GM10847 (cell line): ENCODE results near the gene ARHGAP29.

Source experiments
- POLR2A ChIP-seq: IDR thresholded peaks from 2 replicates; pipeline ENCODE4 v1.6.1; 2011; ENCODE audit not compliant: insufficient read length; ENCODE audit errors: extremely low read depth

ARHGAP29 gene

DNA sequence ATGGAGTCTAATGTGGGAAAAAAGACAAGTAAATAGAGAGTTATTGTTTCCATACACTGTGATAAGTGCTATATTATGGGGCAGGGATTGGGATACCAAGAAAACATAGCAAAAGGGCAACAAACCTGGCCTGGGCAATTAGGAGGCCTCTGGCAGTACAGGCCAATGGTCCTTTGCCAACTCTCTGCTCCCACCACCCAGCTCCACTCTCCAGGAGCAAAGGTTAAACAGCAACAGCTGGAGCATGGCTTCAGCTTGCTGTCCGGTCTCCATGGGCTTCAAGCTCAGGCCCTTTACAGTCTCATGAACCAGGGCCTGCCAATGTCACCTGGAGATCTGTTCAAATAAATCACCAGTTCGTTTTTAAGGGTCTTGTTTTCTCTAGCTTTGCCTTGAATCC, 37.2 kb upstream of the ARHGAP29 start:
- TF ChIP-seq POLR2A: no peak

DNA sequence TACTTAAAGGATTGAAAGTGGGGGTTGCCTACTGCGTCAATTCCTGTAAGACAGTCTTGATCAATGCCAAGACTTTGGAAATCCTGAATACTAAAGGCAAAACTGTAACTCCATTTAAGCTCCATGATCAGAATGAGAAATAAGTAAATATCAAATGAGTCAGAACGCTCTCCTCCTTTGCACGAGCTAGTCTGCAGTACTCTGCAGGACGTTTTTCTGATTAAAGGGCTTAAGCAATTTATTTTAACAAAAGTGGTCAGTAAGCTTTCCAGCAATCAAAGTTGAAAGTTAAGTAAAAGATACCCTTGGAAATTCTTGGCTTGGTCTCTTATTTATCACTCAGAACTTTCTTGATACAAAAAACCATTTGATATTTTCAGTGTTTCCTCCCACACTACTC, 35.7 kb upstream of the ARHGAP29 start:
- no peak for TF ChIP-seq POLR2A

DNA sequence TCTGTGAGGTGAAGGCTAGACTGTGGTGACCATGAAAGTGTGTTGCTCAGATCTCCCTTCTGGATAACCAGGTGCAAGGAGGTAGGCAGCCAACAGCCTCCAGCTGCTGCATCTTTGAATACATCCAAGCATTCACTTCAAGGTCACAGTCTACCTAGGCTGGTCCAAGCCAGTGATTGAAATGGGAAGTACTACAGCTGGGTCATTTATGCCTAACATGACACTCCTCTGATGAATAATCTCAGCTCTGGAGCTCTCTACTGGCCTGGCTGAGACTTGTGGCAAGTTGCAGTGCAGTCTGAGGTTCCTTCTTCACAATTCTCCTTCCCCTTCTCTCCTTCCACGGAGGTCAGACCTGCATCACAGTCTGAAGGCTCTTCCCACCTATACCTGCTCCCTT, 35.0 kb upstream of the ARHGAP29 start:
- TF ChIP-seq POLR2A: no peak

DNA sequence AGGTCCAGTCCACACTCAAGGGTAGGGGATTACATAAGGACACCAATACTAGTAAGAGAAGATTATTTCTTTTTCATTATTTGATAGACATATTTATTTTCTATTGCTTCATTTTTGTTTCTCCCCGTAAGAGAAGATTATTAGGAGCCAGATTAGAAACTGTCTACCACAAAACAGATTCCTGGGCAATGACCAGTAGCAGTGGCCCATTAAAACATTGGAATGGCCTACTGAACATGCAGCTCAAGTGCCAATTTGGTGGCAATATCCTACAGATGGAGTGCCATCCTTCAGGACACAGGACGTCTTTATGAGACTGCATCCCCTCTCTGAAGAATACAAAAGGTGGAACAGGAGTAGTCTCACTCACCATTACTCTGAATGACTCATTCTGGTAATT, 34.0 kb upstream of the ARHGAP29 start:
- TF ChIP-seq POLR2A: no peak

DNA sequence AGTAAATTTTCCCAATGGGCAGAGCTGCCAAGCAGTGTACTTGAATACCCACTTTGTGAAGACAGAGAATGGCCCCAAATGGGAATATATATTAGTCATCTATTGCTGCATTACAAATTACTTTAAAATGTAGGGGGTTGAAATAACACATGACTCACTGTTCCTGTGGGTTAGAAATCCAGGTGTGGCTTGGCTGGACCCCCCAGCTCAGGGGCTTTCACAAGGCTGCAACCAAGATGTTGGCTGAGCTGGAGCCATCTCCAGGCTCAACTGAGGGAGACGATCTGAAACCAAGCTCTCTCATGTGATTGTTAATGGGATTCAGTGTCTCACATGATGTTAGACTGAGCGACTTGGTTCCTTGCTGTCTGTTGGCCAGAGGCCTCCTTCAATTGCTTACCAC, 33.4 kb upstream of the ARHGAP29 start:
- TF ChIP-seq POLR2A: no peak

DNA sequence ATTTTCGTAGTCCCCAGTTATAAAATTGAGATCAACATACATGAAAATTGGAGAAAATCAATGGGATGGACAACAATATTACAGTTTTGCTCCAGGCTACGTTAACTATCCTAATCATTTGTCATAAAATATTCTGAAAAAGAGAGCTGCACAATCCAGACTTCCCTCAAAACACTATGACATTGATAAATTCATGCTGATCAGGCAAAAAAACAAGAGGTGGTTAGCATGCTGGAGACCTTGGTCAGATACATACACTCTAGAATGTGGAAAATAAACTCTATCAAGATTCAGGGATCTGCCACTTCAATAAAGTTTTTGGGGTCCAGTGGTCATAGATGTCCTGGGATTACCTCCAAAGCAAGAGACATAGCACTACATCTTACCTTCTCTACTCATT, 32.5 kb upstream of the ARHGAP29 start:
- TF ChIP-seq POLR2A: no peak

DNA sequence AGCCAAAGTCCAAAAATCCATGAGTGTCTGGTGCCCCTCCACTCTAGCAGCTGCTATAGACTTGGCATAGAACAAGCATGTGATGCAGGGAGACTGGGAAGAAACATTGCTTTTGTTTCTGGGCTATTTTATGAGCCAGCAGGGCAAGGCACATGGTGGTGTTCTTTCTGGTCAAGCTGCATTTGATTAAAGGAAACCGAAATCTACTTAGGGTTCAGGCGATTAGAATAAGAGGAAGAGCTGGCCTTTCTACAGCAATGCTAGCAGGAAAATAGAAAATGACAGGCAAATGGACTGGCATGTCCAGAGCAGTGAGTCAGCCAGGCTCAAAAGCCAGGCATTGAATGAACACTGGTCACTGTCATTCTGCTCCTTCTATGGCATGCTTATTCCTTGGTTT, 28.5 kb upstream of the ARHGAP29 start:
- no peak for TF ChIP-seq POLR2A

DNA sequence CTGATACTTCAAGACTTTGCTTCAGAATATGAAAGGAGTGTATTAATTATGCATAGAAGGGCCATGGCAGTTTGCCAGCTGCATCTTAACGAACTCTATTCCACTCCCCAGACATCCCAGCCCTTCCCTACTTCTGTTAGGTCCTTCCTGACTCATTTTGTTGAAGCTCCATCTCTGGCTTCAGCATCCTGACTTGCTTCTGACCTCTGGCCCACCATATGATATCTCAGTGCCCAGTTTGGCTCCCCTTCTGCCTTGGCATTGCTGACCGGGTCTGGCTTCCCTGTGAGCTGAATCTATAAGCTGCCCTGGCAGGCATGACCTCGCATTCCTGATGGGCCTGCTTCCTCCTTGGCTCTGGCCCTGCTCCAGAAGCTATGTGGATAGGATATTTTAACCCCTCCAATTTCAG, 27.6 kb upstream of the ARHGAP29 start:
- TF ChIP-seq POLR2A: no peak

DNA sequence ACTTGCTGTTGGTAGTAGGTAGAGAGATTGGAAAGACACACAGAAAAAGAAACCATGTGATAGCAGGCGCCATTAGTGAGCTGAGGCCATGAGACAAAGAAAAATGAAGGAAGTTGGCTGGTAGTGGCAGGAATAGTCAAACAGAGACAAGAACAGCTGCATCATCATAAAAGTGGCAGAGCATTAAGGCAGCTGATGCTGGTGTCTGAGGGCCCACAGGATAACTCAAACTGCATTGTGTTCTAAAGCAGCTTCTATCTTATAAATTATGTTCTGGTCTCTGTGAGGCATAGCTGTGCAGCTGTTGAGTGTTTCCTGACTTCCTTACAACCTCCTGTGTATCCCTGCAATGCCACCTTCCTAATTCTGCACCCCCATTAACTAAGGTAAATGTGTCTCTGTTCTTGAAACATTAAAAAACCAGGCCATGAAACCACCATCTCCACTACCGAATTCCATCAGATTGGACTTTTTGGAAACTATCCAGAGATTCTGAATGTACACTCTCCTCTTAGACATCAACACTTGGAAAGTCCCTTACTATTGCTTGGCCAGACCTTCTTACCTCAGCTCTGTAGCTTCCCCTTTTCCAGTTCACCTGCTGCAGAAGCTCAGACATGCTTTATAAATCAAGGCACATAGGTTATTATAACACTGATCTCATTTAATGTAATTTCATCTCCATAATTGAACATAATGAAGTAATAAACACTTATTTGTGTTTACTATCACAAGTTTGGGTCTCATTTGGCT, 23.4 kb upstream of the ARHGAP29 start:
- TF ChIP-seq POLR2A: no peak

DNA sequence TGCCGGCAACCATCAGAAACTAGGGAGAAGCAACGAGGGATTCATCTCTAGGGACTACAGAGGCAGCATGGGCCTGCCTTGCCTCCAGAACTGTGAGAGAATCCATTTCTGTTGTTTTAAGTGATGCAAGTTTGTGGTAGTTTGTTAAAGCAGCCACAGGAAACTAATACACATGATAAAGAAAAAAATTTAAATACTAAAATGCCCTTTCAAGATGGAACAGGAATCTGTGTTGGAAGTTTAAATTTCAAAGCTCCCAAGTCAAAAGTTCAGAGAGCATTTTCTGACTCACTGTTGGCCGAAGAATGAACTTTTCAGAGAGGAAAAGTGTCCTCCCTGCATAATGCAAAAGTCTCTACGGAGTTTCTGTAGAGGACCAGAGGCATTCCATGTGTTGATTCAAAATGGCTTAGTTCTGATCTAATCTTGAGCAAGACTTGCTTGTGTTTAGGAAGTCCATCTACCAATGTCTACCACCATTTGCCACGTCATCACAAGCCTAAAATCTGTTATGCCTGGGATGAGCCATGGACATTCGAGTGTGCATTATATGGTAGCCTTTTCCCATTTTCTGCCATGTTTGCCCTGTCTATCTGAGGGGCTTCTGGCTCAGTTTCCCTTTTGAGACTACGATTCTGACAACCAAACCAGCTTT, 22.4 kb upstream of the ARHGAP29 start:
- TF ChIP-seq POLR2A: no peak

DNA sequence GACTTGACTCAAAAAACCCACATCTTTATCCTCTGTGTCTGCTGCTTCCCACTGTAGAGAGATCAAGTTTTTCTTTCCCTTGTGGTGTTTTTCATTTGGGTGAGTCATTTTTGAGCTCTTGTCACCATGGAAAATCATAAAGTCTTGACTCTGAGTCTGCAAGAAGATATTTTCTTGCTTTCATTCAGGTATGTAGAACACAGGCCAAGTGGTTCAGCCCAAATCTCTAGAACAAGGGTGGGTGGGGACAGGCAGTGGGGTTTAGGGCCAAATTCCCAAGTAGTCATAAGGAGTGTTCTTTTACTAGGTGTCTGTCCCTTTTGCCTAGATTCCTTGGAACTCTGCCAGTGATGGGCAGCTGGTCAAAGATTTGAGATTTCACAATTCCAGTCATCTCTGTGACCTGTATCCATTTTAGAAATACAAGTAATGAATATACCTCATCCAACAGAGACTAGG, 21.5 kb upstream of the ARHGAP29 start:
- TF ChIP-seq POLR2A: no peak

DNA sequence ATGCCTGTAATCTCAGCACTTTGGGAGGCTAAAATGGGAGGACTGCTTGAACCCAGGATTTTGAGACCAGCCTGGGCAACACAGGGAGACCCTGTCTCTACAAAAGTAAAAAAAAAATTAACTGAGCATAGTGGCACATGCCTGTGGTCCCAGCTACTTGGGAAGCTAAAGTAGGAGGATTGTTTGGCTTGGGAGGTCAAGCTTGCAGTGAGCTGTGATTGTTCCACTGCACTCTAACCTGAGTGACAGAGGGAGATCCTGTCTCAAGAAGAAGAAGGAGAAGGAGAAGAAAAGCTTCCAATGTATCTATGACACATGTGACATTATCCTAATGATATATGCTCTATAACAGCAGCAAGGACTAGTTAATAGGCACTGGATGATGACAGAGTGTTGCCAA, 20.1 kb upstream of the ARHGAP29 start:
- TF ChIP-seq POLR2A: no peak

DNA sequence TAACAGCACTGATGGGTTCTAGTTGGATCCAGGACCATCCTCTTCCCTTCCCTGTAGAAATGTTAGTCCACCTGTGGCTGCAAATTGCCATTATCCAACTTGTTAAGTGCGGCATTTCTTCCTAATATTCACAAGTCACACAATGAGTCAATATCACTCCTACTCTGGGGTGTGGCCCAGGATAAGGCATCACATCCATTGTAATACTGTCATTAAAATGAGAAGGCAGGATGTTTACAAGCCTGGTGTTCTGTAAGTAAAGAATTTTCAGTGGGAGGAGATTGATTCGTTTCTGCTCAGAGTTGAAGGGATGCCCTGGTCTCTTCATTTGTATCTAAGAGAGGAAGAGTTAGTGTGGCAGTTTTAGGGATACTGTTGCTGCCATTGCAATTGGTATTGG, 18.1 kb upstream of the ARHGAP29 start:
- TF ChIP-seq POLR2A: no peak

DNA sequence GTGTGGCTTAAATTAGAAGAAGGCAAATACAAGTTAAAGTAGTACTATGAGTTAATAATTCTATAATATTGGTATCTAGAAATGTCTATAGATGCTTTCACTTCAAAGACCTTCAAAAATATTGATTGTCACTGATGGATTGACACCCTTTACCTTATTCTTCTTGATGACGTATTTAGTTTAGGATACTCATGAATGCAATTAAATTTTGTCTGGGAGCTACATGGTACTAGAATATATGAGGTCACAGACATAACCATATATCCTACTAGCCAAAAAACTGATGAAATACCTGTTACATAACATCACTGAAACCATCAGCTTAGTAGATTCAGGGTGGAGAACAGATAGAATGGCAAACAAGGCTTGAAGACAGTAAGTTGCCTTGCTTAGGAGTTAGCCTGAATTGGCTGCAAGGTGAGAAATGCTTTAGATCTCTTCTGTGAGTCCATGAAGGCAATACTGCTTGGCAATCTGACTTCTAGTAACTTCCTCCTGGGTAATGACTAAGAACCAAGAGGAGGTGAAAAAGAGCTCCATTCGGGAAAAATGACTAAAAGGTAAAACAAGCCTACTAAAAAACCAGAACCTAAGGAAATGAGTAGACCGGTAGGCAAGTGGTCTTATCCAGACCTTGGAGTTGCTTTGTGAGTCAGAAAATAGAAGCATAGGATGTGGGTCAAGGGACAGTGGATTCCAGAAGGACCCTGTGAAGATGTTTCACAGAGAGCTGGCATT, 16.9 kb upstream of the ARHGAP29 start:
- no peak for TF ChIP-seq POLR2A

DNA sequence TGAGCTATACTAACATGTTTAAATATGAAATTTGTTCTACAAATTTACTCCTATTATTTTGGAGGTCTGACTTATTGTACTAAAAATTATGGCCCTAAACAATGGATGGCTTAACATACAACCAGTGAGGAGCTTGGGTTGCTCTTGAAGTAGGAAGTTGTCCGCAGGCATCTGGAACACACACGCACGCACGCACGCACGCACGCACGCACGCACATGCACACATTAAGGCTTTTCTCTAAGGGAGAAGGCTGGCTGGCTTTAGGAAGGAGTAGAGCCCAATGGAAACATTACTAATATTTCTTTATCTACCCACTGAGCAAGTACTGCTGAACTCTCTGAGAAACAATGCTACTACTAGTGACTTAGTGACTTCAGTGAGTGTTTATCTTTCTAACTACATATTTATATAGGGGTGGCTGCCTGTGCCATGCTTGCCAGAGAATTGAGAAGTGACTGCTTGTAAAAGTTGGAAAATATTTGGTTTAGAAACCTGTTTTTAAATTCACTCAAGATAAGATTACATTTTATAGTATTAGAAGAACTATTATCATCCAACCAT, 16.2 kb upstream of the ARHGAP29 start:
- no peak for TF ChIP-seq POLR2A

DNA sequence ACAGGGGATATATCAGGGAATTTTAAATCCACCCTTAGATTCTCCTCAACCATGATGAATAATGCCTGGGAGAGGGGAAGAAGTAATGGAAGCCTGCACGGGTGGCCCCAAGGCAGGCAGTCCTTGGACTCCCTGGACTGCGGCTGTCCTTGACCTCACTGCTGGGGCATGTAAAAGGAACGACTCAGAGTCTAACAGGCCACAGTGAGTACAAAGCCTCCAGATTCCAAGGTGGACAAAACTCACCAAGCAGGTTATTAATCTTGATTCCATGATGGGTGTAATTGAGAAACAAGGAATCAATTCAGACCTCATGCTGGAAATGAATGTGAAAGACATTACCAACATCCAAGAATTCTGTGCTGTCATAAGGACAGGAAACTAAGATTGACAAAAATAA, 13.0 kb upstream of the ARHGAP29 start:
- TF ChIP-seq POLR2A: no peak
